T1000 (cell line): ENCODE measurements around the gene ZDHHC14.

Source experiments
- DNase-seq: peaks from one replicate; lab custom pipeline; 2025; ENCODE audit warnings: mixed read lengths; lab: John Stamatoyannopoulos, UW

The ZDHHC14 gene

DNA sequence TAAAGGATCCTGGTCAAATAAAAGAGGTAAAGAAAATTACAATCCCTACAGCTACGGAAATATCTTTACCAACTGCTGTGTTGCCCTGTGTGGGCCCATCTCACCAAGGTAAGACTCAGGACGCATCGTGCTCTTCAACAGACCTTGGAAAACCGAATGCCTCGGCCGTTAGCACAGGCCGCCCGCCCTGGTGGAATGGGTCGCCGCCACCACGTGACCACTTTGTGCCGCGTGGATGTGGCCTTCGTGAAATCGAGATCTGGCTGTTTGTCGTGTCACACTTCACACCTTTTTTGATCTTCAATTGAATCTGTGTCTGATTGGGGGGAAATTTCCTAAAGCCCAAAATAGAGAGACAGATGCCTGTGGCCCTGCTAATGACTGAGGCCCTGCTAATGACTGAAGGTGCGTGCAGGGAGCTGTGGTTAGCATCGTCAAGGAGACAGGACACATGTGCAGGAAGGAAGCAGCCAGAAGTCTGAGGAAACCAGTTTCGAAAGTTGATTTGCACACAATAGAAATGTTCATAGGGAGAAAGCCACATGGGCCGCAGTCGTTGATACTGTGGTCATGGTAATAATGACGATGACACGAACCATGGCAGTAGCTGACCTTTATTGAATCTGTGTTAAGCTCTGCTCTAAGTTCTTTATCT is 266.4 kb downstream of the ZDHHC14 start:
- no peak for DNase-seq

DNA sequence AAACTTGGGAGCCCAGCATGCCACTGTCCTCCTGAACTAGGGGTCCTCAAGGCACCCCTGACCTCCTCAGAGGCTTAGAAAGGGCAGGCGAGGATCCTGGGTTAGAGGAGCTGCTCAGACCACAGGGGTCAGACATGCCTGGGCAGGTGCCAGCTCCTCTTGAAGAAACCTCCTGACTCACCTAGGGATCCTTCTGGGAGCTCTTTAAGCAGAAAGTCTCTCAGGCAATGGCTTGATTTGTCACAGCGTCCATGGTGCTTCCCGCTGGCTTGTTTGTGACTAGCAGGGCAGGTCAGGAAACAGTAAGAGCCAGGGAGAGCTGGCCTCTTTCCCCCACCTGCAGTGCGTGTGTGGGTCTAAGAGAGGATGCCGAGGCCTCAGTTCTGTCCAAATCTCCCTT is 267.6 kb downstream of the ZDHHC14 start:
- DNase-seq, result no peak

DNA sequence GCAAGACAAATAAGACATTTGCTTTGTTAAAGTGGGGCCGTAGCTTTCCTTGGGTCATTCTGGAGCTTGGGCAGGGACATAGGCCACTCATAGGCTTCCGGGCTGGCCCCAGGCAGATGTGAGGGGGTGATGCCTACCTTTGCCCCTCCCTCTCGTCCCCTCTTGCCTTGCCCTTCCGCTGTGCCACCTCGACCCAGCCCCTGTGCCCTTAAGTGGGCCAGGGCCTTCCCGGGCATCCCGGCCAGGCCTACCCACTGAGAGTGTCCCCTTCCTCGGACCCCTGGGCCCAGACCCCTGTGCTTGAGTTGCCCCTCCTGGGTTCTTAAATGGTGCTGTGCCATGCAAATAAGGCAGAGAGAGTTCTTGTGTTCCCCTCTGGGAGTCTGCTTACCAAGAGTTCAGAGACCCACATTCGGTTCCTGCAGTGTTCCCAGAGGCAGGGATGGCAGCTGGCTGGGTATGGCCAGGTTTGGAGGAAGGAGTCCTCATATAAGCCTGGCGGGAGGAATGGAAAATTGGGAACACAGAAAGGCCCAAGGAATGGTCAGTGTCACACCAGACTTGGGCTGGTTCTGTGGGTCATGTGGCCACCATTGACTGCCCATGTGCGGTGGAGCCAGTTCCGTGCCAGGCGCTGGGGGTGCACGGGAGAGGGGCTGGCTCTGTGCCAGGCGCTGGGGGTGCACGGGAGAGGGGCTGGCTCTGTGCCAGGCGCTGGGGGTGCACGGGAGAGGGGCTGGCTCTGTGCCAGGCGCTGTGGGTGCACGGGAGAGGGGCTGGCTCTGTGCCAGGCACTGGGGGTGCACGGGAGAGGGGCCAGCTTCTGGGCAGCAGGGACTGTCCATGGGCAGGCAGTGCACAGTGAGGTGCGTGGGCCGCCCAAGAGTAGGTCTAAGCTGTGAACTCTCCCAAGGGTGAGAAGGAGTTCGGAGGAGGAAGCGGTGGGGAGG is 268.6 kb downstream of the ZDHHC14 start:
- DNase-seq, result no peak

DNA sequence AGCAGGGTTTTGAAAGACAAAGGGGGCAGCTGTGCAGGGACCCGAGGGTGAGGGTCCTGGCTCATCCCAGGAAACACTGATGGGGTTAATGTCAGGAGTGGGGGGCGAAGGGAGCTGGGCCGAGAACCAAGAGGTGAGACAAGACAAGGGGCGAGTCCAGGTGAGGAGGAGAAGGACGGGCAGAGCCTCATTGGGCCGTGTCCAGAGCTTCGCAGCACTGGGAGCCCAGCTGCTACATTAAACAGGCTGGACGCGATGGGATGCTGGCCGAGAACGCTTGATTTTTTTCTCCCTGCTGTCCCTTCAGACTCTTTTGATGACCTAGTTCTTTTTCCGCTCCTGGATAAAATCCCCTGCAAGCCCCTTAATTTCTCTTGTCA is 269.3 kb downstream of the ZDHHC14 start:
- no peak for DNase-seq

DNA sequence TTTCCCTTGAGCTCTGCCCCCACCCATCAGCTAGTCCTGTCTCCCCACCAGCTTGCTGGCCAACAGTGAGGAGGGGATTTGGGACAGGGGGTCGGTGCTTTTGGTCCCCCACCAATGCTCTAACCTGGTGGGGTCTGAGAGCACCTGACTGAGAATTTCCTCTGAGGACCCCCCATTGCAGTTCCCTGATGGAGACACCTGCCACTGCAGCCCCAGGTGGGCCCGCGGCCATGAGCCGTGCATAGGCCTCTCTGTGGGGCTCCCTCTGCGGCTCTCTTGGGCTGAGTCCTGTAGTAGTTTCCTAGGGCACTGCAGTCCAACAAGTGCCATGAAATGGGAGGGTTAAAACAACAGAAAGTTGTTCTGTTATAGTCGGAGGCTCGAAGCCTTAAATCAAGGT is 269.8 kb downstream of the ZDHHC14 start:
- no peak for DNase-seq

DNA sequence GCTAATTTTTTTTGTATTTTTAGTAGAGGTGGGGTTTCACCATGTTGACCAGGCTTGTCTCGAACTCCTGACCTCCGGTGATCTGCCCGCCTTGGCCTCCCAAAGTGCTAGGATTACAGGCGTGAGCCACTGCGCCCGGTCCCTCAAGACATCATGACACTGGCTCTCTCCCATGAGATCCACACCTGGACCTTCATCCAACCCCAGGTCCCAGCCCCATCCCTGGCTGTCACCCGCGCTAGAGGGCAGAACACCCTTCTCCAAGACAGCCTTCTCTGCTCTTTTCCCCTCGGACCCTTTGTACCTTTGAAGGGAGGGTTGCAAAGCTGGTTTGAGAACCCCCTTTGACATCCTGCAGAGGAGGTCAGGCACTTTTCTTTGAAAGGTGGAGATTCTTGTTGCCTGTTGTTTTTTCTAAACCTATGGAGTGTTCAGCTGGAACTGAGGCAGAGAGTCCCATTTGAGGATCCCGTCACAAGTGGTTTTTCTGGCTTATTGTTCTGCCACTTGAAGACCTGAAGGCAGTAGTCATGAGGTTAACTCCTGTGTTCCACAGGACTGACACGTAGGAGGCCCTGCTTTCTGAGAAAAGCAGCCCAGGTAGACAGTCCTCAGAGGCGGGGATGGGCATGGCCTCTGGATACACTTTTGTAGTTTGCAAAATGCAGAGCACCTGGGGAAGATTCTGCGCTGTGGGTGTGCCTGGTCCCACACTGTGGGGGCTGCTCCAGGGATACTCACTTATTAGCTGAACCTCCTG is 270.9 kb downstream of the ZDHHC14 start:
- DNase-seq, result no peak

DNA sequence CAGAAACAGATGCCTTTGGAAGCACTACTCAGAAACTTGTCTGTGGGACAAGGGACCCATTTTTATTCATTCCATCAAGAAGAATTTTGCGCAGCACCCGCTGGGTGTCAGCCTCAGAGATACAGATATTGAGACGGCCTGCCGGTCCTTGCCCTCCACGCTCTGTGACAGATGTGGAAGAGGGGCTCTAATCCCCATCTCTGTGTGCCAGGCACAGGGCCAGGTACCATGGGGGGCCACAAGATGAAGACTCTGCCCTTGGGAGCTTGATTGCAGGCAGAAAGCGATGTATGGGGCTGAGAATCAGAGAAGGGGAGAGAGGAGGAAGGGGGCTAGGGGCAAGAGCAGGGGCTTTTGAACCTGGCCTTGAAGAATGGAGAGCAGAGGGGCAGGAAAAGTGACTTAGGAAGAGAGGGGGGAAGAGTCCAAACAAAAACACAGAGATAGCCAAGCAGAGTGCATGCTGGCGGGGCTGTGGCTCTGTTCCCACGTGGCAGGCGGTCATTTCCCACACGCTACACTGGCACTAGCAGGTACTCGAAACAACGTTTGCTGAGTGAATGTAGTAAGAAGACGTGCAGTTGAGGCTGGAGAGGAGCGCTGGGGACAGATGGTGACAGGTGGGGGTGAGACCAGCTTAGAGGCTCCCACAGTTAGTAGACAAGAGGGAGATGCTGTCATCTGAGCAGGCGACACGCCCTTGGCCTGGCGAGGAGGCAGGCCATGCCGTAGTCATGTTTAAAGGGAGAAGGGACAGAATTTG is 271.8 kb downstream of the ZDHHC14 start:
- DNase-seq, result no peak

DNA sequence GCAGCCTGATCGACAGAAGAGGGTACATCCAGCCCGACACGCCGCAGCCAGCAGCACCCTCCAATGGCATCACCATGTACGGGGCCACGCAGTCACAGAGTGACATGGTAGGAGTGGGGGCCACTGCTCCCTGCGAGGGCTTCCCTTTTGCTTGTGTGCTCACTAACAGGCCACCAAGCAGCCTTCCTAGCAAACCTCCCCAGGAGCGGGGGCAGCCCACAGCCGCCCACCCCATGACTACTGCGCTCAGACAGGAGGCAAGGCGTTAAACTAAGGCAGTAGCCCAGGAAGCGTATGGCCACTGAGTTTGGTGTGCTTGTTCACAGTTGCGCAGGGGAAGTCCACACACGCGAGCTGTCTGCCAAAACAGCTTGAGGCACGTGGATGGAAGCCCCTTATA is 272.5 kb downstream of the ZDHHC14 start:
- DNase-seq, result no peak

DNA sequence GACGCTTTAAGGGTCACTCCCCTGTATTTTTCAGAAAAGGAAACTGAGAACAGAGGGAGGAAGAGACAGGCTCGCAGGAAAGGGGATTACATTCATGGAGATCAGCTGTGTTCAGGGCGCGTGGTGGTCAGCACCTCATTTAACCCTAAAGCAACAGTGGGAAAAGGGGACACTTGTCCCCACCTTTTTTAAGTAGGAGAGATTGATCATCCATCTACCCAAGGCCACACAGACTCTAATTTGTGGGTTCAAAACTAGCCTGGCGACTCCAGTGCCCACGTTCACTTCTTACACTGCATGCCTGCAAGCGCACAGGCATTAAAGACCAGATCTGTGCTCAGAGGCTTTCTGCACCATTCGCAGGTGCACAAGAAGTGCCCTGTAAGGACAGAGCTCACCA is 274.1 kb downstream of the ZDHHC14 start:
- no peak for DNase-seq

DNA sequence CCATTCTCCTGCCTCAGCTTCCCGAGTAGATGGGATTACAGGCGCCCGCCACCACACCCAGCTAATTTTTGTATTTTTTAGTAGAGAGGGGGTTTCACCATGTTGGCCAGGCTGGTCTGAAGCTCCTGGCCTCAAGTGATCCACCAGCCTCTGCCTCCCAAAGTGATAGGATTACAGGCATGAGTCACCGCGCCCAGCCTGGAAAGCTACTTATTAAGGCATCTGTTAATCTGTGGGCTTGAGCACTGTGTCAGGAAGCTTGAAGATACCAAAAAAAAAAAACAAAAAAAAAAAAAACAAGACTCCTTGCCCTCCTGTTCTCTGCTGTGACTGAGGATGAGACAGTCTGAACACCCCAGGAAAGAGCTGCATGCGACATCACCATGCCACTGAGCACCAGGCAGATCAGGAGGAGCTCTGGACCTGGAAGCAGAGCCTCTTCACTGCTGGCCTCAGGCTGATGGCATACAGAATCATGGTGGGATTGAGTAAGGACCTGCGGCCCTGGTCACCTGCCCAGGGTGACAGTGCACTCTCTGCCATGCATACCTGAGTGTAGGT is 275.5 kb downstream of the ZDHHC14 start:
- DNase-seq, result no peak

DNA sequence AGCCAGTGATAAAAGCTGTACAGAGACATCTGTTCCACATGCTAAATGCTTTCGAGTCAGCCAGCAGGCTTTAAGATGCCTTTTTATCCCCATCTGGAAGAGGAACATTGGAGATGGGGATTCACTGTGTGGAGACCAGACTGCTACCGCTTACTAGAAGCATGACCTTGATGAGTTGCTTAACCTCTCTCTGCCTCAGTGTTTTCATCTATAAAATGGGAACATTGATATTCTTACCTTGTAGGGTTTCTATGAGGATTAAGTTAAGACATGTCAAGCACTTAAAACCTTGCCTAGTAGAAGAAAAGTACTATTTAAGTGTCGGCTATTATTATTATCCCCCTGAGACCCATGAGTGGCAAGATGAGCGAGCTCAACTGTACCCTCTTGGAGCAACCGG is 276.8 kb downstream of the ZDHHC14 start:
- no peak for DNase-seq

DNA sequence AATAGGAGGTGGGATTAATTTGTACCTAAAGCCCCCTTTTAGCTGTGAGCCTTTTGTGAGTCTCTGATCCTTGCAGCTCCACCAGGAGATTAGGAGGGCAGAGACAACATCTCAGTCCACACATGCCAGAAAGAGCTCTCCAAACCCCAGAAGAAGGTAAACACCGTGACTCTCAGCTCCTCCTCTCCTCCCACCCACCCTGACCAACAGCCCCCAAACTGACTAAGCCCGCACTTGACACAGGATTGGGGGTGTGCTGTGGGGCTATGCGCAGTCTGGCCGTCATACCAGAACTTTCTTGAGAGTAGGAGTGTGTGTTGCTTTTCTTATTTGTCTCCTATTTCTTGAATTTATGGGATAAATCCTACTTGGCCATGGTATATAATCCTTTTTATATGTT is 277.3 kb downstream of the ZDHHC14 start:
- DNase-seq, result no peak

DNA sequence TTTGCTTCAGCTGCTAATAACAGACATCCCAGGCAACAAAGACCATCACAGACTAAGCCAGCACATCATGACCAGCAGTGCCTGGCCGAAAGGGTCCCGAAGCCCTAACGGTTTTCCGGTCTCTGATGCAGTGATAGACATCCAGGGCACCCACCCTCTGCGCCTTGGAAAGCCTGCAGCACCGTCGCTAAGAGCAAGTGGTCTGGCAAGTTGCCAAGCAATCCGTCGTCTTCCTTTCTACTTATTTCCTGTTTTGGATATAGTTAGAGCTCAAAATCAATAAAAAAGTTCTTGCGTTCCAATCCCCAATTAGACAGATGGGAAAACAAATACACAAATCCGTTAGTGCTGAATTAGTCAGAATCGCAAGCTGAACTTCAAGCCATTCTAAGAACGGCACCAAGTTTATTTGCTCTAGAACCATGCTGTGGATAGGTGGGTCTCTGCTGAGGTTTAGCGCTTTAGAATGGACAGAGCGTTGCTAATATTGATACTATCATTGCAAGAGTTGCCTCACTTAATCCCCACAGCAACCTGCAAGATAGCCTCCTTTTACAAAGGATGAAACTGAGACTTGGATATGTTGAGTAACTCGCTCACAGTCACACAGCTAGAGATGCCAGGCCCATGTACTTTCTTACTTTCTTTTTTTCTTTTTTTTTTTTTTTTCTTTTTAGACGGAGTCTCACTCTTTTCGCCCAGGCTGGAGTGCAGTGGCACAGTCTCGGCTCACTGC is 278.7 kb downstream of the ZDHHC14 start:
- no peak for DNase-seq

DNA sequence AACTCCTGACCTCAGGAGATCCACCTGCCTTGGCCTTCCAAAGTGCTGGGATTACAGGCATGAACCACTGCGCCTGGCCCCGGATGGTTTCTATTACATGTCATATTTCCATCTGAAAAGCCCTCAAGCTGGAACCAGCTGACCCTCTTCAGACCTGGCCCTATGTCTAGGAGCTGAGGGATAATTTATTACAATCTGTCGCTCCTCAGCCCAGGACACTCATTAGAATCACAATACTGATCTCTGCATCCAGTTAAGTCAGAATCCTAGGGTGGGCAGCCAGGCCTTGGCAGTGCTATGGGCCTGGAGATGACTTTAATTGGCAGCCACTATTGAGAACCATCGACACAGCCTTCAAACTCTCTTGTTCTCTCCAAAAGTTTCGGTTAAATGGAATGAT is 279.4 kb downstream of the ZDHHC14 start:
- no peak for DNase-seq

DNA sequence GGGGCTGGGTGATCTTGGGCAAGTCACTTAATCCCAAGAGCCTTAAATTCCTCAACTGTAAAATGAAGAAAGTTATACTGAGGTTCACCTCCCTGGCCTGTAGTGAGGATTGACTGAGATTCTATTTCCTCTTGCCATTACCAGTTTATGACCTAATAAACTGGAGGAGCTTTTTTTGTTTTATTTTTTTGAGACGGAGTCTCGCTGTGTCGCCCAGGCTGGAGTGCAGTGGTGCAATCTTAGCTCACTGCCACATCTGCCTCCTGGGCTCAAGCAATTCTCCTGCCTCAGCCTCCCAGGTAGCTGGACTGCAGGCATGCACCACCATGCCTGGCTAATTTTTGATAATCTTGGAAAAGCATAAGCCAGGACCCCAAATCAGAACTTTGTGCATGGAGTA is 280.7 kb downstream of the ZDHHC14 start:
- DNase-seq, result no peak

DNA sequence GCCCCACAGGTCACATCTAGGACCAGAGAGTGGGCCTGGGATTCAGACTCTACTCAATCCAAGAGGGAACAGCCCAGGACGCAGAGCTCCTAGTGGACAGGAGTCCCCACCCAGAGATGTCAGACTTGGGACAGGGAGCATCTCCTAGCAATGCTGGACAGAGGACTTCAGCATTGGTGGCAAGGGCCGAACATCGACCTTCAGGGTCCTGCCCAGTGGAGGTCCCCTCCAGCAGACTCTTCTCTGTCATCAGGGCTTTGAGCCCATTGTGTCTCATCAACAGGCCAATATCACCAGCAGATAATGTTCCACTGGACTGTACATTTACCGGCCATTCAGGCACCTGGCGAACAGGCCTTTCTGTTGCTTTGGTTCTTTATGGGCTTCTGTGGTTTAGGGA is 282.3 kb downstream of the ZDHHC14 start:
- DNase-seq, result no peak

DNA sequence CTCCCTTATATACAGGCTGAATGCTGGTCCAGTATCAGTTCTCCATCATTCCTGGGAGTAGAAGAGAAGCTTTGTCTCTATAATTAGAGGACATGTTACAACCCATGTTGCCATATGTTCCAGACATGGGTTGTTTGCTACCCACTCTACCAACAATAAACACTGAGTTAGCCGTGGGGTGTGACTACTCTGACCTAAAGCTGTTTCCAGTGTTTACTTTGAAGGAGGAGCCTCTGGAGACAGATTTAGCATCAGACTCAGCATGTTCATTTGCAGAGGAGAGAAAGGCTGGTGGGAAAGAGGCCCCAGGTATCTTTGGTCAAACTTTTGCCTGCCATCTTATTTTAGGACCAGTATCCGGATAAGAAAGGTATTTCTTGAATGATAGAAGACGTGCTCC is 284.2 kb downstream of the ZDHHC14 start:
- DNase-seq, result no peak

DNA sequence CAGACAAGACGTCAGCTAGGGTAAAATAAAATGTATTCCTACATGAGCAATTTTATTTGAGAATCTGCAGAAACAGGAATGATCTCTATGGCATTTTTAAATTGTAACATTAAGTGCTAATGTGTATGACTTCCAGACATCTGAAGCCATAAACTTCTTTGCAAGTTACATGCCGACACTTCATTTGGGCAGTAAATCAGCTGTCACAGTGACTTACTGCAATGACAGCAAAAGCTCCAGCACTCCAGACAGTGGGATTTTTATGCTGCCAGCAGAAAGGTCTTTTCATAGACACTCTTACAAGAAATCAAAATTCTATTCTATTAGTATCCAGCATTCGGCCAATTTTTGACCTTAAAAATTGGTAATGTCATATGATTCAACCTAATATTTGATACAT is 285.7 kb downstream of the ZDHHC14 start:
- no peak for DNase-seq

DNA sequence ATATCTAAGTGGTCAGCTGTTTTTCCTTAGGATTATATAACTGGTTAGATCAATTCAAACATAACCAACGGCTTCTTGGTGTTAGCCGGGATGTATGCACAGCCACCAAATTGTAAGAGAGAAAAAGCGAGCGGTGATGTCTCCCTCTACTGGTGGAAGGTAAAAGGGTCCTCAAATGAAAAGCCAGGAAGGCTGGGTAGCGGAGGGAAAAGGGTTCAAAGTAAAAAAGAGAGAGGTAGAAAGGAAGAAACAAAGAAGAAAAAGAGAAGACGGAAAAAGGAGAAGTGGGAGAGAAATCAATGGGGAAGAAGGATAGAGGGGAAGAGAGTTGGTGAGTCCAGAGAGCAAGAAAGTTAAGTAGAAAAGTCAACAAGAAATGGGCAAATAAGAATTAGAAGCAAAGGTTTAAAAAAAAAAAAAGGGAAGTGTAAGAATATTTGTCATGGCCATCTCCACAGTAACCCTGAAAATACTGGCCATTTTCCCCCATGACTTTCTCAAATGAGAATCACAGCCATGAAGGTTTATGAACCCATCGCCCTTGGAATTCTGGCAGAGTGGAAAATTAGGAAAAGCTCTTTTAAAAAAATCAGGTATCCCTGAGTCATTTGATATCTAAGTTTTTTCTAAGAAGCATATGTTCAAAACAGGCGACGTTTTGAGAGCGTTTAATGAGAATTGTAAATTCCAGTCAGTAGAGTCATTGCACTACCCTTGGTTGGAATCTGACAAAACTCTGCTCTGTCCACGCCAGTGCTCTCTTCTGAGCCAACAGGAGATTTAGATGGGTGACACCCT is 286.4 kb downstream of the ZDHHC14 start:
- DNase-seq, result peak; percentile 32

DNA sequence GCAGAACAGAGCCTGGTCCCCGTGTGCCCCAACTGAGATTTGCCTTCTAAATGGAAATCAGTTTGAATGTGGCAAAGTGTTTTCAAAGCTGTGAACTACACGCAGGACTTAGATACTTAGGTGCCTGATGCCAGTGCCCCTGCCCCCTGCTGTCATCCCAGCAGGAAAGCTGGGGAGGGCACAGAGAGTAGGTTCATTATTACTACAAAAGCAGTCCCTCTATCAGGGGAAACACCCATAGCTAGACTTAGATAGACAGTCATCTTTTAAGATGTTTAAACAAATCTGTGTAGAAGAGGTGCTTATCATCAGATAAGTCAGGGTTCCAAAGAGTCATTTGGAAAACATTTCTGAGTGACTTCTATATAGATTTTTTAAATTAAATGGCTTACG is 287.0 kb downstream of the ZDHHC14 start:
- no peak for DNase-seq
